Peyer's patch (tissue), 4 donors: ENCODE data around the gene FEM1A. TPM values are rescaled to one million over a fixed set of nuclear protein-coding genes. Genes with fewer than 3 reads are reported as not detected.
A peak's percentile ranks its signal among the peaks of the same experiment; 100 is the strongest.
"Not testable (repeated sequence)": the region's sequence is repeated elsewhere in the genome, so short reads cannot be mapped to it uniquely, and the experiment has no call there.

Source experiments
- DNase-seq, 3 donors: peaks; one replicate each; pipeline ENCODE4 v3.0.0-alpha.2; 2017 to 2019
- H3K27ac ChIP-seq, 4 donors: fragments of 200-600 bp; sonication (generic); one replicate each; pipeline ENCODE4 v1.5.1; 2016 to 2019
- H3K27me3 ChIP-seq, 2 donors: fragments of 200-600 bp; sonication (generic); one replicate each; pipeline ENCODE4 v1.5.1; 2019
- H3K36me3 ChIP-seq, 3 donors: fragments of 200-600 bp; sonication (generic); one replicate each; pipeline ENCODE4 v1.5.1; 2016 to 2019
- H3K4me1 ChIP-seq, 4 donors: fragments of 200-600 bp; sonication (generic); one replicate each; pipeline ENCODE4 v1.5.1; 2016 to 2019
- H3K4me3 ChIP-seq, 4 donors: fragments of 200-600 bp; sonication (generic); 1 replicate in 3 of 4; 2 replicates in 1 of 4; pipeline ENCODE4 v1.5.1; 2016 to 2019; ENCODE audit warnings: mild to moderate bottlenecking in 1 of 4
- H3K9me3 ChIP-seq, 4 donors: fragments of 200-600 bp; sonication (generic); one replicate each; pipeline ENCODE4 v1.5.1; 2016 to 2019; ENCODE audit warnings: mild to moderate bottlenecking in 1 of 4
- CTCF ChIP-seq, 6 experiments: fragments of 450-650 bp in 4 of 6; fragments of 200-600 bp in 2 of 6; sonication (generic) in 1 of 6; IDR thresholded peaks; one replicate each; pipeline ENCODE4 v1.5.1; 2017 to 2019; ENCODE audit warnings: antibody characterized with exemption in 6 of 6, mild to moderate bottlenecking in 3 of 6, moderate library complexity in 1 of 6
- POLR2A ChIP-seq, 2 donors: fragments of 450-650 bp; IDR thresholded peaks; one replicate each; pipeline ENCODE4 v1.5.1; 2017; ENCODE audit warnings: antibody characterized with exemption in 2 of 2, mild to moderate bottlenecking in 2 of 2, moderate library complexity in 2 of 2
- total RNA-seq, 4 donors: library from RNA; depleted of rRNA; stranded (reverse); fragments of >200 nt; gene quantifications; one replicate each; pipeline ENCODE4 v1.1.0, GENCODE V29; 2016

FEM1A gene, protein sequence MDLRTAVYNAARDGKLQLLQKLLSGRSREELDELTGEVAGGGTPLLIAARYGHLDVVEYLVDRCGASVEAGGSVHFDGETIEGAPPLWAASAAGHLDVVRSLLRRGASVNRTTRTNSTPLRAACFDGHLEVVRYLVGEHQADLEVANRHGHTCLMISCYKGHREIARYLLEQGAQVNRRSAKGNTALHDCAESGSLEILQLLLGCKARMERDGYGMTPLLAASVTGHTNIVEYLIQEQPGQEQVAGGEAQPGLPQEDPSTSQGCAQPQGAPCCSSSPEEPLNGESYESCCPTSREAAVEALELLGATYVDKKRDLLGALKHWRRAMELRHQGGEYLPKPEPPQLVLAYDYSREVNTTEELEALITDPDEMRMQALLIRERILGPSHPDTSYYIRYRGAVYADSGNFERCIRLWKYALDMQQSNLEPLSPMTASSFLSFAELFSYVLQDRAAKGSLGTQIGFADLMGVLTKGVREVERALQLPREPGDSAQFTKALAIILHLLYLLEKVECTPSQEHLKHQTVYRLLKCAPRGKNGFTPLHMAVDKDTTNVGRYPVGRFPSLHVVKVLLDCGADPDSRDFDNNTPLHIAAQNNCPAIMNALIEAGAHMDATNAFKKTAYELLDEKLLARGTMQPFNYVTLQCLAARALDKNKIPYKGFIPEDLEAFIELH
- 10 to 100 TPM; 12.8 to 14.9 (median 14.0) TPM for total RNA-seq

GRCh38 chr19:4791183-4792018 lies at the start of gene FEM1A:
Gene FEM1A (plus strand): TSS chr19:4791734. CDS start chr19:4791855, 121 bp downstream.
- peaks cover 0 to 32% (median 0%) of the 10 kb centered on the region in 3 donors for H3K36me3 ChIP-seq
- TF ChIP-seq CTCF (IDR thresholded peaks at IDR 0.05) (peak; percentile 98 to 100 (median 99)), POLR2A (IDR thresholded peaks at IDR 0.05) (peak; percentile 63 to 74)
- peak within 1 kb of the TSS; percentile 80 to 100 (median 84) for H3K4me3 ChIP-seq
- peak within 1 kb of the TSS; percentile 92 to 94 (median 92) for H3K27ac ChIP-seq
- no peaks in the 10 kb centered on the region for H3K9me3 ChIP-seq
- H3K4me1 ChIP-seq = peaks cover 0 to 33% (median 10%) of the 10 kb centered on the region in 4 donors
- DNase-seq = peak; percentile 98 to 100 (median 99)
- no peaks in the 10 kb centered on the region for H3K27me3 ChIP-seq

DNA sequence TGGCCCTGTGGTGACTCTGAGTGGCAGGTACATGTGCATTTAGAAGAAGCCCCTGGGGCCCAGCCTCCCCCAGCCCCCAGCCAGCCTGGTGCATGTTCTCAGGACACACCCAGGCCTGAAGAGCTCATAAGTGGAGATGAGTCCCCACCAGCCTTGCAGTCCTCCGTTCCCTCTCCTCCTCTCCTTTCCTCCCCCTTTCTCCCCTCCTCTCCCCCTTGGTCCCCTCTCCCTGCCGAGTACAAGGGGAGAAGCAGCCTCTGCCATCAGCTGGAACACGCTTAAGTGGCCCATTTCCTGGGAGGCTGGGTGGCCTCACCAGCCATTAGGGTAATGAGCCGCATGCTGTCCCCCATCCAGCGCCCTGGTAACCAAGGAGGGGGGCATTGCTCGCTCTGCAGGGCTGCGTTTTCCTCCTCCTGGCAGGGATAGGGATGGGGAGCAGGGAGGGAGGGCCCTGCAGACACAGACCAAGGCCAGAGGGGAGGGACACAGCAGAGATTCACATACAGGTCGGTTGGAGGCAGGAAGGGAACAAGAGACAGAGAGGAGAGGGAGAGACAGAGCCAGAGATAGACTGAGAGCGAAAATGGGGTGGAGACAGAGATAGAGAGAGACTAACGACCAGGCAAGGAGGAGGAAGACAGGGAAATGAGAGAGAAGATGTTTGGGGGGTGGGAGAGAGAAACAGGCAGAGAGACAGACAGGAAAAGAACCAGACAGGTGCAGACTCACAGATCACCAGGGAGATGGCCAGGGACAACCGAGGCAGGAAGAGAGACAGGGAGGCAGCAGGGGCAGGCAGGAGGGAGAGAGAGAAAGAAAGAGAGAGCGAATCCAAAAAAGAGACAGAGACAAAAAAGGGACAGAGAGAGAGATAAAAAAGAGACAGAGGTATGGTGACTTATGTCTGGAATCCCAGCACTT lies 48.5 kb upstream of the FEM1A start:
- TF ChIP-seq POLR2A (IDR thresholded peaks at IDR 0.05) (no peak), CTCF (IDR thresholded peaks at IDR 0.05) (no peak)
- H3K27ac ChIP-seq = peak overlapping the region in 1 of 4 donors; percentile 13
- H3K9me3 ChIP-seq = no peaks in the 10 kb centered on the region
- no peak for DNase-seq
- no peak overlapping the region for H3K4me3 ChIP-seq
- H3K4me1 ChIP-seq = no peaks in the 10 kb centered on the region
- H3K36me3 ChIP-seq = no peaks in the 10 kb centered on the region
- no peaks in the 10 kb centered on the region for H3K27me3 ChIP-seq

DNA sequence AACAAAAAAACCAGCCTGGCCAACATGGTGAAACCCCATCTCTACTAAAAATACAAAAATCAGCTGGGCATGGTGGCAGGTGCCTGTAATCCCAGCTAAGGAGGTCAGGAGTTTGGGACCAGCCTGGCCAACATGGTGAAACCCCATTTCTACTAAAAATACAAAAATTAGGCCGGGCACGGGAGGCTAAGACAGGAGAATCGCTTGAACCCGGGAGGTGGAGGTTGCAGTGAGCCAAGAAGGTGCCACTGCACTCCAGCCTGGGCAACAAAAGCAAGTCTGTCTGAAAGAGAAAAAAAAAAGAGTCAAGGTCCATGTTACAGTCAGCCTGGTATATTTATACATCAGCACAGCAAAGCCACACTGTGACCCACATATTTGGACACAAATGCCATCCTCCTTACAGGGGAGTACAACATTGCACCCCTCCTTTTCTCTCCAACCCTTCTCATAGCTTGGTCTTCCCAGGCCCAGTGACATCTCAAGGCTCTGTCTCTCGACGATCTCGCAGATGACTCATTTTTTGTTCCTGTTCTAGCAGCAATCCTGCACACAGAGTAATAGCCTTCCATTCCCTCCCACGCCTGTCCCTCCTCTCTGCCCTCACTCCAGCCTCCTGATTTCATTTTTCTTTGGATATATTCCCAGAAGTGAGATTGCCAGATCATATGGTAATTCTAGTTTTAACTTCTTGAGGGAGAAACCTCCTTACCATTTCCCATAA lies 46.9 kb upstream of the FEM1A start:
- DNase-seq = no peak
- Histone ChIP-seq H3K4me3 (no peak overlapping the region), H3K27ac (no peak overlapping the region)

GRCh38 chr19:4745175-4745574 lies 46.4 kb upstream of the FEM1A start:
- H3K4me3 ChIP-seq, DNase-seq, H3K9me3 ChIP-seq, H3K36me3 ChIP-seq, H3K4me1 ChIP-seq, H3K27me3 ChIP-seq, H3K27ac ChIP-seq: not testable (repeated sequence)

More for the DNA sequence above, 46.9 kb upstream of the FEM1A start:
- no peaks in the 10 kb centered on the region for H3K27me3 ChIP-seq
- TF ChIP-seq CTCF (IDR thresholded peaks at IDR 0.05) (no peak), POLR2A (IDR thresholded peaks at IDR 0.05) (no peak)
- H3K36me3 ChIP-seq = no peaks in the 10 kb centered on the region
- no peaks in the 10 kb centered on the region for H3K4me1 ChIP-seq
- H3K9me3 ChIP-seq = no peaks in the 10 kb centered on the region

DNA sequence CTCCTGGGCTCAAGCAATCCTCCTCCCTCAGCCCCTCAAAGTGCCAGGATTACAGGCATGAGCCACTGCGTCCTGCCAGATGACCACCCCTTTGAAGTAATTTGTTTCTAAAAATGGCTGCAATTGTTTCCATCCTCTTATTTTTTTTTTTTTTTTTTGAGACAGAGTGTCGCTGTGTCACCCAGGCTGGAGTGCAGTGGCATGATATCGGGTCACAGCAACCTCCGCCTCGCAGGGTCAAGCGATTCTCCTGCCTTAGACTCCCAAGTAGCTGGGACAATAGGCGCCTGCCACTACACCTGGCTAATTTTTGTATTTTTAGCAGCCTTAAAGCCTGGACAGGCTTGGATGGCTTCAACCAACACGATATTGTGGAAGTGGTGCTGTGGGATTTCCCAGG lies 45.5 kb upstream of the FEM1A start:
- TF ChIP-seq CTCF (IDR thresholded peaks at IDR 0.05) (no peak), POLR2A (IDR thresholded peaks at IDR 0.05) (no peak)
- Histone ChIP-seq H3K27ac (no peak overlapping the region), H3K9me3 (no peaks in the 10 kb centered on the region), H3K36me3 (no peaks in the 10 kb centered on the region), H3K27me3 (no peaks in the 10 kb centered on the region), H3K4me3 (no peak overlapping the region), H3K4me1 (no peaks in the 10 kb centered on the region)
- DNase-seq = no peak
